Central memory CD8-positive, alpha-beta T cell (primary cell): Measurements from ENCODE around the gene ATXN1L.
A peak's percentile ranks its signal among the peaks of the same experiment; 100 is the strongest.

ENCODE experiments used
- ATAC-seq: fragments of 150-1000 bp; cut with Tn5 transposase; replicated peaks from 2 replicates; pipeline ENCODE4 v1.10.0; 2022; ENCODE audit warnings: mild to moderate bottlenecking, moderate FRiP score, moderate number of reproducible peaks; ENCODE audit not compliant: poor library complexity, severe bottlenecking; ENCODE audit errors: extremely low read depth
- DNase-seq, 2 donors: peaks; one replicate each; pipeline ENCODE4 v3.0.0; 2021; ENCODE audit warnings: low spot score in 2 of 2
- H3K27ac Mint-ChIP-seq: one replicate; pipeline ENCODE4 v1.8.0; 2022; ENCODE audit warnings: low read depth, mild to moderate bottlenecking, moderate library complexity, mixed read lengths
- H3K27me3 Mint-ChIP-seq: one replicate; pipeline ENCODE4 v1.8.0; 2022; ENCODE audit warnings: mixed read lengths
- H3K36me3 Mint-ChIP-seq: one replicate; pipeline ENCODE4 v1.8.0; 2022; ENCODE audit warnings: mild to moderate bottlenecking, moderate library complexity, mixed read lengths; ENCODE audit not compliant: insufficient read depth
- H3K4me1 Mint-ChIP-seq: one replicate; pipeline ENCODE4 v1.8.0; 2022; ENCODE audit warnings: mixed read lengths
- H3K4me3 Mint-ChIP-seq: one replicate; pipeline ENCODE4 v1.8.0; 2022; ENCODE audit warnings: mild to moderate bottlenecking, moderate library complexity, mixed read lengths
- H3K9me3 Mint-ChIP-seq: one replicate; pipeline ENCODE4 v1.8.0; 2022; ENCODE audit warnings: mixed read lengths

ATXN1L gene

DNA sequence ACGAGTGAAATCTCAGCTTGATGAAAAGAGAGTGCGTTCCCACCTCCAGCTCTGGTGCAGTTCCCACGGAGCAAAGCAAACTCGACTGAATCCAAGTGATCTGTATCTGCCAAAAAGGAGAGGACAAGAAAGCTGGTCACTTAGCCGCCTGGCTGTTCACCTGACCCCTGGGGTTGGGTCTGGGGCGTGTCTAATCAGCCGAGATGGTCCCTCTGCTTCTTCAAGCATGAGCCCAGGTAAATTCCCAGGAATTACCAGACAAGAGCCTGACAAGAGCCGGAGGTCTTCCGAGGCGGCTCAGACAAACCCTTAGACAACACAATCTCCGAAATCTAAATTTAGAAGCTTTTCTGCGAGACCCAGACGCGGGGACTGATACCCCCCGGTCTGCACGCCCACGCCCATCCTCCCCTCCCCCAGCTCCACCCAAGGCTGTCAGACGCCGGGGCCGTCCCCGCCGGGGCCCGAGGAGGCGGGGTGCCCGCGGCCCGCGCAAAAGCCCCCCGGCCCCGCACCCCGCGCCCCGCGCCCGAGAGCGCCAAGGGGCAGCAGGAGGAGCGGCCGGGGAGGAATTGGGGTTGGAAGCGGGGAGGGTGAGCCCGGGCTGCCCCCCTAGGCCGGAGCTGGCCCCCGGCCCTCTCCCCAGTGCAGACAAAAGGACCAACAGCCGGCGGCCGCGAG lies 37.5 kb downstream of the ATXN1L start:
- ATAC-seq, result peak; percentile 16
- Mint-ChIP-seq H3K27me3 (no peaks in the 10 kb centered on the region), H3K4me1 (peaks cover 57% of the 10 kb centered on the region), H3K36me3 (peaks cover 22% of the 10 kb centered on the region), H3K27ac (peak overlapping the region; percentile 89), H3K4me3 (peak overlapping the region; percentile 86), H3K9me3 (no peaks in the 10 kb centered on the region)
- DNase-seq, result peak in 1 of 2 donors; percentile 32

DNA sequence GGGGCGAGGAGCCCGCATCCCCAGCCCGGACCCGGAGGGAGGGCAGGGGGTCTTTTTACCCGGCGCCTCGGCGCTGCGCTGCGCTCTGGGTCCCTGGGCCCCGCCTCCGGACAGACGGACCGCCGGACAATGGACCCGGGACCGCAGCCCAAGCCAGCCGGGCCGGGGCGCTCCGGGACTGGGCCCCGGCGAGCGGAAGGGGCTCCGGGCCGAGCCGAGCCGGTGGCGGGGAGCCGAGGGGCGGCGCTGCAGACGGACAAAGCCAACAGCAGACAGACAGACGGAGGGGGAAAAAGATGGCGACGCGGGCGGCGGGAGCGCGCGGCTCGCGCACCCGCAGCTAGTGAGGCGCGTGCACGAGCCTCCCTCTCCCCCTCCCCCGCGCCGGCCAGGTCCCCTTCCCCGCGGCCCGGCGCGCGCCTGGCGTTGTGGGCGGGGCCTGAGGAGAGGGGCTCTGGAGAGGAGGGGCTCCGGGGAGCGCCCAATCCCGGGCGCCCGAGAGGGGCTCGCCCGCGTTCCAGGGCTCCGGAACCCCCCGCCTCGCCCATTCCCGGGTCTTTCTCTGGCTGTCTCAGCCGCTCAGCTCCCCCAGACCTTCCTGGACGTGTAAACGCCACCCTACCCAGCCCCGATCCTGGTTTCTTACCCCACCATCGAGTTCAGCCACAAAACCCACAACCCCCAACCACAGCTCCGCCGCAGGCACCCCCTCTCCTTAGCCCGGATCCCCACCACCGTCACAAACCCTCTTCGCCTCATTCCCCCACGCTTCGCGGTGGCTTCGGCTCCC lies 38.3 kb downstream of the ATXN1L start, which contains the start of gene ZNF821:
TSS of gene ZNF821 (minus strand) at position 334 of the 790 bp plus-strand sequence. CDS start 4,236 bp downstream, outside the sequence.
- ATAC-seq, result peak; percentile 55
- peak; percentile 70 to 74 for DNase-seq
- Mint-ChIP-seq H3K4me3 (peak within 1 kb of the TSS; percentile 96), H3K9me3 (no peaks in the 10 kb centered on the region), H3K36me3 (peaks cover 20% of the 10 kb centered on the region), H3K27me3 (no peaks in the 10 kb centered on the region), H3K27ac (peak within 1 kb of the TSS; percentile 95), H3K4me1 (peaks cover 54% of the 10 kb centered on the region)

DNA sequence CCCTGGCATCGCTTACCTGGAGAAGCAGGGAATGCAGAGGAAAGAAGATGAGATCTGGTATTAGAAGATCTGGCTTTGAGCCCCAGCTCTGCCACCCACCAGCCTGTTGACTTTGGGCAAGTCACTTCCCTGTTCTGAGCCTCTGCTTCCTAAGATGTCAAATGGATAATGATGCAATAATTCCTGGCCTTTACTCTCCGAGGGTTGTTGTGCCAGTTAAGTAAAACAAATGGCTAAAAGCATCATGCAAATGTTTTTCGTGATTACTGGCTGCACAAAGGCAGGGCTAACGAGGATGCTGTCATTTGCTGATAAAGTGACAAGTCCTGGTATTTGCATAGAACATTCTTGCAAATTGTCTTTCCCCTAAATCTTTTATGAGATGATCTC lies 39.5 kb downstream of the ATXN1L start:
- peak overlapping the region; percentile 96 for H3K4me3 Mint-ChIP-seq
- H3K4me1 Mint-ChIP-seq, result peaks cover 42% of the 10 kb centered on the region
- no peaks in the 10 kb centered on the region for H3K27me3 Mint-ChIP-seq
- ATAC-seq (no peak), DNase-seq (no peak)
- no peaks in the 10 kb centered on the region for H3K9me3 Mint-ChIP-seq
- no peak overlapping the region for H3K27ac Mint-ChIP-seq
- H3K36me3 Mint-ChIP-seq, result peaks cover 14% of the 10 kb centered on the region

DNA sequence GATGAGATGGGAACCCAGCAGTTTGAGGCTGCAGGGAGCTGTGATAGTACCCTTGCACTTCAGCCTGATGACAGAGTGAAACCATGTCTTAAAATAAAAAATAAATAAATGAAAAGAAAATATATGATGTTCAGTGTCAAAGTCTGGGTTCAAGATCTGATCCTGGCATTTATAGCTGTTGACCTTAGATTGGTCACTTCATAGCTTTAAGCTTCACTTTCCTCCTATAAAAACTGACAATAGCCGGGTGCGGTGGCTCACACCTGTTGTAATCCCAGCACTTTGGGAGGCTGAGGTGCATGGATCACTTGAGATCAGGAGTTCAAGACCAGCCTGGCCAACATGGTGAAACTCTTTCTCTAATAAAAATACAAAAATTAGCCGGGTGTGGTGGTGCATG lies 43.4 kb downstream of the ATXN1L start:
- Mint-ChIP-seq H3K27me3 (no peaks in the 10 kb centered on the region), H3K4me1 (peaks cover 18% of the 10 kb centered on the region), H3K36me3 (peaks cover 7% of the 10 kb centered on the region), H3K9me3 (no peaks in the 10 kb centered on the region), H3K27ac (no peak overlapping the region), H3K4me3 (no peak overlapping the region)
- DNase-seq, result no peak
- ATAC-seq, result no peak

DNA sequence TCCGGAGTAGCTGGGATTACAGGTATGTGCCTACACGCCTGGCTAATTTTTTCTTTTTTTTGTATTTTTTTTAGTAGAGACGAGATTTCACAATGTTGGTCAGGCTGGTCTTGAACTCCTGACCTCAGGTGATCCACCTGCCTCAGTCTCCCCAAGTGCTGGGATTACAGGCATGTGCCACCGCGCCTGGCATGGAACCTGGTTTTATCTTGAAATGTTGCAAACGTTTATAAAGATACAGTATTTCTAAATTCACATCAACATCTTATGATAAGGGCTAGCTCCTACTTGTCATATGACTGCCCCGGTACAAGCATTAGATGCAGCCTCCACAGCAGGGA lies 48.1 kb downstream of the ATXN1L start:
- peaks cover 20% of the 10 kb centered on the region for H3K36me3 Mint-ChIP-seq
- no peaks in the 10 kb centered on the region for H3K27me3 Mint-ChIP-seq
- H3K9me3 Mint-ChIP-seq, result no peaks in the 10 kb centered on the region
- peaks cover 23% of the 10 kb centered on the region for H3K4me1 Mint-ChIP-seq
- DNase-seq (no peak), ATAC-seq (no peak)
- peak overlapping the region; percentile 98 for H3K27ac Mint-ChIP-seq
- H3K4me3 Mint-ChIP-seq, result peak overlapping the region; percentile 98

DNA sequence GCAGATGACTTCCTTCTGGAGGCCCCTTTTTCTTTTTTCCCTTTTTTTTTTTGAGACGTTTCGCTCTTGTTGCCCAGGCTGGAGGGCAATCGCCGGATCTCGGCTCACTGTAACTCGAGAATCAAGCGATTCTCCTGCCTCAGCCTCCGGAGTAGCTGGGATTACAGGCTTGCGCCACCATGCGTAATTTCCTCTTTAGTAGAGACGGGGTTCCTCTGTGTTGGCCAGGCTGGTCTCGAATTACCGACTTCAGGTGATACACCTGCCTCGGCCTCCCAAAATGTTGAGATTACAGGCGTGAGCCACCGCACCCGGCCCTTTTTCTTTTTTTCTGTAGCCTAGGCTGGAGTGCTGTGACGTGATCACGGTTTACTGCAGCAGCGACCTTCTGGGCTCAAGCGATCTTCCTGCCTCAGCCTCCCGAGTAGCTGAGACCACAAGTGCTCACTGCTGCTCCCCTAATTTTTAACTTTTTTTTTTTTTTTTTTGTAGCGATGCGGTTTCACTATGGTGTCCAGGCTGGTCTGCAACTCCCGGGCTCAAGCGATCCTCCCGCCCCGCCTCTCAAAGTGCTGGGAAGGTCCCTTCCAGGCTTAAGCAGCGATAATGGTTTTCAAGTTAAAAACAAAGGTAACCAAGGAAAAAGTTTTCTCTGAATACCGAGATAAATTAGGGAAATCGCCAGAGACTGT lies 48.6 kb downstream of the ATXN1L start:
- DNase-seq, result peak in 1 of 2 donors; percentile 11
- Mint-ChIP-seq H3K4me3 (peak overlapping the region; percentile 98), H3K27me3 (no peaks in the 10 kb centered on the region), H3K36me3 (peaks cover 20% of the 10 kb centered on the region), H3K27ac (peak overlapping the region; percentile 98), H3K9me3 (no peaks in the 10 kb centered on the region), H3K4me1 (peaks cover 23% of the 10 kb centered on the region)
- ATAC-seq, result peak; percentile 22

DNA sequence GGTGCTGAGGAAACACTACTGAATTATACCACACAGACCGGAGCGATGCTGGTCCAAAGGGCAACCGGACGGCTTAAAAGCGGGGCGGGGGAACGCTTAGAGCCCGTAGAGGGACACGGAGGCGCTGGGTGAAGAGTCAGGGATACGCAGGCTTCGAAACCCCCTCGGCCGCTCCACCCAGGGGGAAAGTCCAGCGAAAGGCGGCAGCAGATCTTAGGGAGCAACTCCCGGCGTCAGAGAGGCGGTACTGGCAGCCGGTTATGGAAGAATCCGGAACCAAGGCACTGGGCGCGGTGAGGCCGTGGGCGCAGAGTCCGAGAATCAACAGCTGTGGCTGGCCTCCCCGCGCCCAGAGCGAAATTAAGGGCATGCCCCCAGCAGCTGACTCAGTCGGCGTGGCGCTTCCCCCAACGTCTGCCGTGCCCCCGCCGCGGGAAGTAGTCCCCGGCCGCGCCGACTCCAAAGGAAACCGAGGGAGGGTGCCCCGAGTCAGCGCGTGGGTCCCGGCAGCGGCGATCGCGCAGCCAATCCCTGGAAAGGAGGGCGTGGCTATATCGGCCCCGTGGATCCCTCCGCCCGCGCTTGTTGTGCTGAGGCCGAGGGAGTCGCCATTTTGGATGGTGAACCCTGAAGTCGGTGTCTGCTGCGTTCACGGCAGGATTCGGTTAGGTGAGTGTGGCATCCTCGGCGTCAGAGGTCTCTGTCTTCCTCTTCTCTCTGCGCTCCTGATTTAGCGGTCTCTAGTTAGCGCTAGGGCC lies 49.3 kb downstream of the ATXN1L start, which contains the start of gene IST1:
TSS of gene IST1 (plus strand) at position 611 of the 758 bp plus-strand sequence. CDS start 20,110 bp downstream, outside the sequence.
- no peaks in the 10 kb centered on the region for H3K9me3 Mint-ChIP-seq
- DNase-seq, result peak; percentile 92 to 97
- peak; percentile 88 for ATAC-seq
- peaks cover 26% of the 10 kb centered on the region for H3K4me1 Mint-ChIP-seq
- H3K27me3 Mint-ChIP-seq, result no peaks in the 10 kb centered on the region
- peaks cover 22% of the 10 kb centered on the region for H3K36me3 Mint-ChIP-seq
- peak within 1 kb of the TSS; percentile 98 for H3K27ac Mint-ChIP-seq
- H3K4me3 Mint-ChIP-seq, result peak within 1 kb of the TSS; percentile 98

DNA sequence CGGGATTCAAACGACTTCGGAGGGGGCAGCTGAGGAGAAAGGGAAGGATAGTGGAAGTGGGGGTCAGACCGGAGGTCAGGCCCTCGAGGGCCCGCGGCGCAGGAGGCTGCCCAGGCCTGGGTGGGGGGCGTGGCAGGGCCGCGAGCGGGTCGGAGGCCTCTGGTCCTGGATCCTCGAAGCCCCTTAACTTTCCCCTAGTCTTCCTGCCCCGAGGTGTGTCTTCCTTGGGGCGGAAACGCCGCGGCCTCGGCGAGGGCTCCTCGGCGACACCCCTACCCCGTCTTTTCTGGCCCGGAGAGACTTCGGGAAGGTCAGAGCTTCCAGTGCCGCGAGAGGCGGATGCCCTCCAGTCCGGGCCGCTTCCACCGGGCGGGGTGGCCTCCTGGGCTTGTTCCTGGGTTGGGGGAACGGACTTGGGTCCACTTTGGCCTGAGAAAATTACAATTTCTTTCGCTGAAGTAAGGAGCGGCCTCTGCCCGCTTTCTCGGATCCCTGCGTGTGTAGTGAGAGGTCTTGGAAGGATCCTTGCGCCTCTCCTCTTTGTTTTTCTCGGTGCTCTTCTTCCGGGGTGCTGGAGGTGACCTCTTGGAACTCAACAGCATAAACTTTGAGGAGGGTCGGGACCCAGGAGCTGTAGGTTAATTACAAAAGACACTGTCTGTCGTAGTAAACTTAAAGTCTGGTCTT lies 50.0 kb downstream of the ATXN1L start:
- no peaks in the 10 kb centered on the region for H3K9me3 Mint-ChIP-seq
- ATAC-seq, result peak; percentile 8
- peak in 1 of 2 donors; percentile 18 for DNase-seq
- H3K36me3 Mint-ChIP-seq, result peaks cover 25% of the 10 kb centered on the region
- no peaks in the 10 kb centered on the region for H3K27me3 Mint-ChIP-seq
- H3K4me3 Mint-ChIP-seq, result peak overlapping the region; percentile 98
- peak overlapping the region; percentile 98 for H3K27ac Mint-ChIP-seq
- peaks cover 32% of the 10 kb centered on the region for H3K4me1 Mint-ChIP-seq

DNA sequence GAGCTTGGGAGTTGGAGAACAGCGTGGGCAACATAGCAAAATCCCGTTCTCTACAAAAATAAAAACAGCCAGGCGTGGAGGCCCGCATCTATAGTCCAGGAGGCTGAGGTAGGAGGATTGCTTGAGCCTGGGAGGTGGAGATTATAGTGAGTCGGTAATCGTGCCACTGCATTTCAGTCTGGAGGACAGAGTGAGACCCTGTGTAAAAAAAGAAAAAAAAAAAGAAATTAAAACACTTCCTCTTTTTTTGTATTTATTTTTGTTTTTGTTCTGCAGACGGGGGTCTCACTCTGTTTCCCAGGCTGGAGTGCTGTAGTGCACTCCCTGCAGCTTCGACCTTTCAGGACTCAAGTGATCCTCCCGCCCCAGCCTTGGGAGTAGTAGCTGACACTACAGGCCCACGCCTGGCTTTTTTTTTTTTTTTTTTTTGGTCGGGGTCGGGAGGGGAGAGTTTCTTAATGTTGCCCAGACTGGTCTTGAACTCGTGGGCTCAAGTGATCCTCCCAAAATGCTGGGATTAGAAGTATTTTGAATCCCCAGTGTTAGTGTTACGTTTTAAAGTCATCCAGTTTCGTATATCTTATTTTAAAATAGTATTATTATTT lies 51.1 kb downstream of the ATXN1L start:
- peaks cover 26% of the 10 kb centered on the region for H3K36me3 Mint-ChIP-seq
- DNase-seq (no peak), ATAC-seq (no peak)
- H3K27me3 Mint-ChIP-seq, result no peaks in the 10 kb centered on the region
- H3K4me3 Mint-ChIP-seq, result peak overlapping the region; percentile 98
- H3K4me1 Mint-ChIP-seq, result peaks cover 39% of the 10 kb centered on the region
- no peaks in the 10 kb centered on the region for H3K9me3 Mint-ChIP-seq
- peak overlapping the region; percentile 98 for H3K27ac Mint-ChIP-seq

DNA sequence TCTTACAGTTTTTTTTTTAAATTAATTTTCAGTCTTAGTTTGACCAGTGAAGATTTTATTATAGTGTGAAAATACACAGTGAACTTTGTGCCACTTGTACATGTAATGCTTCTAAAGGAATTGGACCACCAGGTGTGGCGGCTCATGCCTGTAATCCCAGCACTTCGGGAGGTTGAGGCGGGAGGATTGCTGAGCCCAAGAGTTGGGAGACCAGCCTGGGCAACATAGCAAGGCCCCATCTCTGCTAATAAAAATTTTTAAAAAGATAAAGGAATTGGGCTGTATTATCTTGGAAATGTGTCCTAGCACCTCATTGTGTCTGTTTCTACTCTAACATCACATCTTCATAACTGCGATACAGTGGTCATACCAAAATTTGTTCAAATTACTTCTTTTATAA lies 53.4 kb downstream of the ATXN1L start:
- peaks cover 51% of the 10 kb centered on the region for H3K4me1 Mint-ChIP-seq
- H3K9me3 Mint-ChIP-seq, result no peaks in the 10 kb centered on the region
- no peaks in the 10 kb centered on the region for H3K27me3 Mint-ChIP-seq
- peaks cover 26% of the 10 kb centered on the region for H3K36me3 Mint-ChIP-seq
- no peak for ATAC-seq
- H3K27ac Mint-ChIP-seq, result peak overlapping the region; percentile 83
- DNase-seq, result no peak
- H3K4me3 Mint-ChIP-seq, result peak overlapping the region; percentile 63

DNA sequence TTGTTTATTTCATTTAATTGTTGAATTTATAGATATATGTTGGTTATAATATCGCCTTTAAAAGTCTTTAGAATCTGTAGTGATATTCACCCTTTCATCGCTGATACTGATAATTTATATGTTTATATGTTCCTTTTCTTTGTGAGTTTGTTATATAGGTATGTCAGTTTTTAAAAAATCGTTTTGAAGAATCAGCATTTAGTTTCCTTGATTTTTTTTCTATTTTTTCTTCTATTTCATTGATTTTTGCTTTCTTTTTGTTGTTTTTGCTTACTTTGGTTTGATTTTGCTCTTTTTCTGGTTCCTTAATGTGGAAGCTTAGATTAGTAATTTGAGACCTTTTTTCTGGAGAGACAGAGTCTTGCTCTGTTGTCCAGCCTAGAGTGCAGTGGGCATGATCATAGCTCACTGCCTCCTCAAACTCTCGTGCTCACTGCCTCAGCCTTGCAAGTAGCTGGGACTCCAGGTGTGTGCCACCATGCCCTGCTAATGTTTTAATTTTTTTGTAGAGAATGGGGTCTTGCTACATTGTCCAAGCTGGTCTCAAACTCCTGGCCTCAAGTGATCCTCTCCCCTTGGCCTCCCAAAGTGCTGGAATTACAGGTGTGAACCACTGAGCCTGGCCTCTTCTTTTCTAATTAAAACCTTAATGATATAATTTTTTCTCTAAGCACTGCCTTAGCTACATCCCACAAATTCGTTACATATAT lies 57.0 kb downstream of the ATXN1L start:
- H3K4me3 Mint-ChIP-seq, result peak overlapping the region; percentile 18
- H3K27me3 Mint-ChIP-seq, result no peaks in the 10 kb centered on the region
- peaks cover 64% of the 10 kb centered on the region for H3K4me1 Mint-ChIP-seq
- no peaks in the 10 kb centered on the region for H3K9me3 Mint-ChIP-seq
- H3K27ac Mint-ChIP-seq, result peak overlapping the region; percentile 69
- H3K36me3 Mint-ChIP-seq, result peaks cover 20% of the 10 kb centered on the region
- no peak for ATAC-seq
- DNase-seq, result no peak
